NCI-H1436 treated with DMSO at 0.1 percent for 48 hours (cell line): ENCODE results near the gene MXI1.

Source experiments
- DNase-seq: peaks from one replicate; lab custom pipeline; 2025; lab: John Stamatoyannopoulos, UW

Gene MXI1

DNA sequence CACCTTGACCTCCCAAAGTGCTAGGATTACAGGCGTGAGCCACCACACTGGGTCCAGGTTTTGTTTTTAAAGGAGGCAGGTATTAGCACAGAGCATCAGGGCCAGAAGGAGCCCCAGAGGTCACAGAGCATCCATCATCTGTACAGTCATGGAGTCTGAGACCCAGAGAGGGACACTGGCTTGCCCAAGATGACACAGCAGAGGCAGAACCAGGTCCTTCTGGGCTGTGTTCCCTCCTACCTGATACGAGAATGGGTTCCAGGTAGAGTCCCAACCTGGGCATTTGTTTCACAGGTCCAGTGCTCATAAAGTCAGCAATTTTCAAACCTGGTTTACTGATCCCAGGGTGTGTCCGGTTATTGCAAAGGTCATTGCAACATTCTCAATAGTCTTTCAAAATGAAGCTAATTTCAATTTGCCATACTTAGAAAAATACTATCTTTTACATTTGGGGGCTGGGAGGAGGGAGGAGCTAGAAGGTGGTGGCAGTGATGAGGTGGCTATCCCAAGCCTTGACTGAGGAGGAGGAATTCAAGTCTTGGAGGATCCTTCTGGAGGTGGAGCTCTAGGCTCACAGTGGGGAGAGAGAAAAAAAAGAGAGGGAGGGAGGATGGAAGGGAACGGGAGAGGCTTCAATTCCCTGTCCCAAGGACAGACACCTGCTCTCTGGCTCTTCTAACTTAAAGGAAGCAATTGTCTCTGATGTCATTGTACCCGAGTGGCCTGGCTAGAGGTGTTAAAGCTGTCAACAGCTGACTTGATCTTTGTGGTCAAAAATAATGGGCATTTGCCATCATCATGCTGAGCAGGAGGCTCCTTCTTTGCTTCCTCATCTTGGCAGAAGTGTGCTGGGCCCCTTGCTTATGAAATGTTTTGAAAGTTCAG lies 8.1 kb downstream of the MXI1 start:
- no peak for DNase-seq

DNA sequence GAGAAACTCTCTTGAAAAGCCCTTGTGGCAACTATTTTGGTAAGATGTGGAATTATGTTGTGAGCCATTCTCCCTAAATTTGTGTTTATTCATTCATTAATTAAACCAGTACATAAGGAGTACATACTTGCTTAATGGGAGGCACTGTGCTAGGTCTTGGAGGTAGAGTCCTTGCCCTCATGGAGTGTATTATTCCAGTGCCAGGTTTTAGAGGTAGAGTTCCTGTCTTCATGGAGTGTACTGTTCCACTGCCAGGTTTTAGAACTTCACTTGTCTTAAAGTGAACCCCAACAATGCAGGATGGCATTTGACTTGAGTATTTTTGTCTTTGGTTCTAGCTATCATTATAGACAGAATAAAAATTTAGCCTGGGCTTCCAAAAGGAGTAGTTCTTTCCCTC lies 8.8 kb downstream of the MXI1 start:
- no peak for DNase-seq

DNA sequence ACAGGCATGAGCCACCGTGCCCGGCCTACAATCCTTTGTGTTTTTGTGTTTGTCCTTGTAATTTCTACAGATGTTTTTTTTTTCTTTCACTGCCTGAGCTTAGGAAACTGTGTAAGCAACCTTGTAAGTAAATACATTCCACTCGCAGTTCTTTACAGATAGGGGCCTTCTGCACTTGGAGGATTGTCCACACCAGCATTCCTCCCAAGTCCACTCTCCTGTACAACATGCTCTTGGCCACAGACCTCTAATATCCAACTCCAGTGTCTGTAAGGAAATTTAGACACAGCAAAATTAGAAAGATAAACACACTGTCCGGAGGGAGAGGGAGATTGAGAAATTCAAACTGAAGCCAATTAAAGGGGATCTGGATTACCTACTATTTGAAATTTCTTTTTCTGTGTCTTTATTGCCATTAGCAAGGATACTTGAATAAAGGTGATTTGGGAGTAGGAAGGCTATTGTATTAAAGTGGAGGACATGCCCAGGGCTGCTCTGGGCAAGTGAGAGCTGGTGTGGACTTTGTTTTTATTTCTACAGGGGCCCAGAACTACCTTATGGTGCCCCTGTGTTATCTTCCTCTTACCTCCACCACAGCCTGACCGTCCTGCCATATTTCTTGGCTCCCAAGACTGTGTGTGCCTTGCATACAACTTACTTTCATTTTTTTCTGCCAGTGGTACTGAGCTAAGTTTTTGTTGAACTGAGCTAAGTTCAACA lies 9.7 kb downstream of the MXI1 start:
- no peak for DNase-seq

DNA sequence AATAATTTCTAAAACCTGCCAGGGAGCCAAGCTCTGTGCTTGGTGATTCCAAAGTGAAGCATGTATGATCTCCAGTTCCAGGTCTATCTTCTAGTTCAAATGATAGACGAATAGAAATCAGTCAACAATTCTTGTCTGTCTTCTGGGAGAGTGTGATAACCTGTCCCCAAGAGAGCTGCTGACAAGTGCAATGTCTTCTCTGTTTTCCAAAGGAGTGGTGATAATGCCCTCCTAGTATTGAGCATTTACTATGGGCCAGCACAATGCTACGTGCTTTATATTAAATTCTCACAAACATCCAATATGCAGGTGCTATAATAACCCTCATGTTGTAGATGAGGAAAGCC lies 10.2 kb downstream of the MXI1 start:
- no peak for DNase-seq

DNA sequence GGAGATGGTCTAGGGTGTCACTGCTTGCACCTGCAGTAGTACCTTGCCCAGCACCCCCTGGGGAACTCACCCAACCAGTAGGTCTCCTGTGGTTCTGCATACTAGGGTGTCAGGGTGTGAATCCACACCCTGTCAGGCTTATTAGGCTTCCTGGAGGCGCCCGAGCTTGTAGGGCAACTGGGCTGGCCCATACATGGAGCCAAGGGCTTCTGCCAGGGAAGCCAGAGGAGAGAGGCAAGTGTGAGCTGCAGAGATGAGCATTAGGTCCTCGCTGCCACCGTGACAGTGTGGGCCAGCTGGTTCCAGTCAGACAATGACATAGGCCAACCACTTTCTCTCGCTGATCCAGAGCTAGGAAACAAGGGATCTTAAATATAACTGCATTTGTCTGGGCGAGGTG lies 11.2 kb downstream of the MXI1 start:
- no peak for DNase-seq

GRCh38 chr10:110219884-110220283 lies 12.5 kb downstream of the MXI1 start:
- no peak for DNase-seq

DNA sequence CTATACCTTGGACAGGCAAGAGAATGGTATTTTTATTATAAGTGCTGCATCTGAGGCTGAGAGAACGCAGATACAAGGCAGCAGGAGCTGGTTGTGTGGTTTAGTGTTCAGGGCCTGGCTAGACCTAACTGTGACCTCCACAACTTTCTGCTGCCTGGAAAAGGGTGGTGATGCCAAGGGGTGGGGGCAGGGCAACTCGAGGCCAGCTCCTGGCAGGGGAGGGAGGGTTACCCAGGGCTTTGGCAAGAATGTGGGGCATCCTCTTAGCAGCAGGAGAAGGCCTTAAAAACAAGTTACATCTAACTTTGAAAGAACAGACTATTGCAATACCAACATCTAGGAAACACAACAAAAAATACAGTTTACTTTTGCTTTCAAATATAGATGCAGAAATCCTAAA lies 13.0 kb downstream of the MXI1 start:
- no peak for DNase-seq

DNA sequence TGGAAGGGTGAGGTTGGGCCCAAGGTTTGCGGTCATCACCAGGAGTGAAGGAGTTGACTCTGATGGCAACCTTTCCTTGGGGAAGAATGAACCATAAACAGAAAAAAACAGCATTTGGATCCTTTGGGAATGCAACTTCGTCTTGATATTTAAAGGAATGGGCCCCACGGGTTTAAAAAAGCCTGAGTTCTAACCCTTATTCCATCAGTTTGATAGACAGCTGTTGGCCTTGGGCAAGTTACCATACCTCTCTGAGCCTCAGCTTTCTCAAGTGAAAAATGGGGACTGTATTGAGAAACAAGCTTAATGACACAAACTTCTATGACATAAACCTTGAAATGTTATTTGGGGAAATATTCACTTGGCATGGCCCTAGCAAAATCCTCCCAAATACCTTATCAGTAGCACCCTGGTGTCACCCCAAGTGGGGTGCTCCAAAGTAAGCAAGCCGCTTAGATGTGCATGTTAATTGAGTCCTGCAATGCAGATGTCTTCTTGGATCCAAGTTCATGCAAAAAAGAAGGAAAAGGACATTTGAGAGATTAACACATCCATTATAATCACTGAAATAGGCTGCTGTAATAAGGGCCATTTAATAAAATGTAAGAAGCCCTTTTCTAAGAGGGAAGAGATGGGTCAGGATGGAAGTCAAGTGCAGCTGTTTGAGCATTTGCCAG lies 13.8 kb downstream of the MXI1 start:
- no peak for DNase-seq

- DNase-seq, result peak; percentile 73
Observed at GRCh38 chr10:110221721-110222261, 14.4 kb downstream of the MXI1 start.

- DNase-seq, result no peak
Observed at GRCh38 chr10:110222641-110223297, 15.4 kb downstream of the MXI1 start.

GRCh38 chr10:110223298-110223925 lies 16.0 kb downstream of the MXI1 start:
- DNase-seq, result no peak

DNA sequence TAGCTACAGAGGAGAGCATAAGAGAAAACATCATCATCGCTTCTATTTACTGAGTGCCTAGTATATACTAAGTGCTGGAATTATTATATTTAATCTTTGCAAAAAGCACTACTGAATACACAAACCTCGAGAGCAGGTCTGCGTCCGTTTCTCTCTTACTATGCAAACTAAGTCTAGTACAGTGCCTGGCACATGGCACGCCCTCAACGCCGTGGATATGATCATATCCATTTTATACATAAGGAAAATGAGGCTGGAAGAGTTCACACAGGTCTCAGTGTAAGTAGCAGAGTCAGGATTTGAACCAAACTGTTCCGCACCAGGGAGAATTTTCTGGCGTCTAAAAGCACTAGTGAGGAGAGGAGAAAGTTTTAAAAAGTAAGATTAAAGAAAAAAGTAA lies 17.6 kb downstream of the MXI1 start:
- no peak for DNase-seq

DNA sequence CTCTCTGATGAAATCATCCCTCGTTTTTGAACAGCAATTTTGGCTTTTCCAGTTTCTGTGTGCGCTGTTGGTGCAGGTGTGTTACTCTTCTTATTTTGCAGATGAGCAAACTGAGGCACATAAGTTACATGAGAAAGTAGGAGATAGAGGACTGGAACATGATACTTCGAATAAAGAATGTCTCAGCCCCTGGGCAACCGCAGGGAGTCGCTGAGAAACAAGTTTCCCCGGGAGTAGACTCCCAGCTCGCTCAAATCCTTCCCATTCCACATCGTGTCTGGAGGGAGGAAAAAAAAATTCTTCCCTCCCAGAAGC lies 18.0 kb downstream of the MXI1 start:
- DNase-seq, result no peak

- DNase-seq, result peak; percentile 60
Observed at GRCh38 chr10:110225756-110226542, 18.5 kb downstream of the MXI1 start.

GRCh38 chr10:110226543-110226925 lies 19.1 kb downstream of the MXI1 start:
- no peak for DNase-seq

DNA sequence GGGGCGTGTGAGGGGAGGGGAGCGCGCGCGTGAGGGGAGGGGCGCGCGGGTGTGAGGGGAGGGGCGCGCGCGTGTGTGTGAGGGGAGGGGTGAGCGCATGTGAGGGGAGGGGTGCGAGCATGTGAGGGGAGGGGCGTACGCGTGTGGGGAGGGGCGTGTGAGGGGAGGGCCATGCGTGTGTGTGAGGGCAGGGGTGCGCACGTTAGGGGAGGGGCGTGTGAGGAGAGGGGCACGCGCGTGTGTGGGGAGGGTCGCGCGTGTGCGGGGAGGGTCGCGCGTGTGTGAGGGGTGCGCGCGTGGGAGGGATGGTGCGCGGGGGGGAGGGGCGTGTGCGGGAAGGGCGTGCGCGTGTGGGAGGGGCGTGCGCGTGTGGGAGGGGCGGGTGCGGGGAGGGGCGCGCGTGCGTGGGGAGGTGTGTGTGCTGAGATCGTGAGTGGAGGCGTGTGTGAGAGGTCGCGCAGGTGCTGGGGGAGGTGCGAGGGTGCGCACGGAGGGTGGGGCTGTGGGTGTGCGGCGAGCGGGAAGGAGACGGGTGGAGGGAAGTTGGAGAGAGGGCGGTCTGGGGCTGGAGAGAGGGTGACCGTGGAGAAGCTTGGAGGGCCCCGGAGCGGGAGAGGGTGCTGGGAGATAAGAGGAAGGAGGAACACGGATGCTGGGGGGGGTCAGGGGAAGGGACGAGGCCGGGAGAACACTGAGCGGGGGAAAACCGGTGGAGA lies 19.7 kb downstream of the MXI1 start:
- DNase-seq, result no peak

- DNase-seq, result no peak
Observed at GRCh38 chr10:110228066-110228465, 20.7 kb downstream of the MXI1 start.

- no peak for DNase-seq
Observed at GRCh38 chr10:110229155-110229554, 21.8 kb downstream of the MXI1 start.

DNA sequence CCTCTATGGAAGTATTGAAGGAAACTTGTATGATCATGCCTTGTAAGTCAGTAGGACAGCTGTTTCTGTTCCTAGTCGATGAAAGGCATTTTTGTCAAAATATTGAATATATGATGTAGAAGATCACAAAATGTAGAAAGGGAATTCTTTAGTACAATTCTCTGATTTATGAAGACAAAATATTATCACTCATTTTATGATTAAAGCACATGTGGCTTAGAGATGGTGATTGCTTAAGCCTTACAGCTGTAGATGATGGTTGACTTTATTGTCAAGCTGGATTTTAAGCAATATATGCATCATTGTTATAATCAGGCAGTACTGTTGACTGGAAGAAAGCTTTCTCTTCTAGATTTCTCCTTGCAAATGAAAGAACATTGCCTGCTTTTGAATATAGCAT lies 26.4 kb downstream of the MXI1 start:
- no peak for DNase-seq

DNA sequence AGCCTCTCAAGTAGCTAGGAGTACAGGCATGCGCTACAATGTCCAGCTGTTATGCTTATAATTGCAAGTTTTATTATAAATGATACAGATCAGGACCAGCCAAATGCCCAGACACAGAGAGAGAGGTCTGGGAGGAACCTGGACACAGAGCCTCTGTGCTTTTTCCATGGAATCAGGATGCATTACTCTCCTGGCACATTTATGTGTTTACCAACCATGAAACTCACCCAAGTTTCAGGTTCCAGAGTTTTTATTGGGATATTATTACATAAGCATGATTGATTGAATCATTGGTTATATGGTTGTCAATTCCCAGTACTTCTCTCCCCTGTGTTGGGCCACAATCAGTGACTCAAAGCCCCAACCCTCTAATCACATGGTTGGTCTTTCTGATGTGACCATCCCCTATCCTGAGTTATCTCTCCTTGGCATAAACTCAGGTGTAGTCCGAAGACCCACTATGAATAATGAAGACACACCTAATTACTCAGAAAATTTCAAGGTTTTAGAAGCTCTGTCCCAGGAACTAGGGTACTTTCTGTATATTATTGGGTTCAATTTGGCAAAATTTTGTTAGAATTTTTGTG lies 30.6 kb downstream of the MXI1 start:
- DNase-seq, result no peak
